Hepatic stellate cell (primary cell): ENCODE measurements around the gene AK8.

Source experiments
- DNase-seq: peaks from one replicate; pipeline ENCODE4 v3.0.0; 2011; ENCODE audit warnings: low spot score

The AK8 gene

GRCh38 chr9:132877824-132878694 lies at the start of gene AK8:
TSS of gene AK8 (minus strand) at chr9:132878284. CDS start at chr9:132878255, 29 bp downstream.
- peak; percentile 94 for DNase-seq

- no peak for DNase-seq
Measured at GRCh38 chr9:132927704-132928103, 49.6 kb upstream of the AK8 start.

- DNase-seq, result no peak
Measured at GRCh38 chr9:132923346-132923902, 45.3 kb upstream of the AK8 start.

- DNase-seq, result no peak
Measured at GRCh38 chr9:132919614-132920268, 41.7 kb upstream of the AK8 start.

- no peak for DNase-seq
Measured at GRCh38 chr9:132914924-132915323, 36.8 kb upstream of the AK8 start.

- no peak for DNase-seq
Measured at GRCh38 chr9:132912131-132912530, 34.0 kb upstream of the AK8 start.

- no peak for DNase-seq
Measured at GRCh38 chr9:132910376-132910775, 32.3 kb upstream of the AK8 start.

GRCh38 chr9:132909311-132909710 lies 31.2 kb upstream of the AK8 start:
- no peak for DNase-seq

- no peak for DNase-seq
Measured at GRCh38 chr9:132908635-132909034, 30.6 kb upstream of the AK8 start.

- DNase-seq, result no peak
Measured at GRCh38 chr9:132905726-132906125, 27.6 kb upstream of the AK8 start.

GRCh38 chr9:132903574-132904492 lies 25.7 kb upstream of the AK8 start:
- DNase-seq, result no peak

- DNase-seq, result peak; percentile 90
Measured at GRCh38 chr9:132901858-132902831, 24.1 kb upstream of the AK8 start.

GRCh38 chr9:132898051-132898450 lies 20.0 kb upstream of the AK8 start:
- DNase-seq, result no peak

GRCh38 chr9:132896906-132897305 lies 18.8 kb upstream of the AK8 start:
- no peak for DNase-seq

- DNase-seq, result no peak
Measured at GRCh38 chr9:132896264-132896663, 18.2 kb upstream of the AK8 start.

GRCh38 chr9:132894862-132895835 lies 17.1 kb upstream of the AK8 start:
- no peak for DNase-seq

GRCh38 chr9:132894346-132894745 lies 16.3 kb upstream of the AK8 start:
- DNase-seq, result no peak

GRCh38 chr9:132892400-132892799 lies 14.3 kb upstream of the AK8 start:
- no peak for DNase-seq

GRCh38 chr9:132888151-132888550 lies 10.1 kb upstream of the AK8 start:
- DNase-seq, result no peak
